ENCODE measurements around the gene HORMAD2.
"Not testable (repeated sequence)": the region's sequence is repeated elsewhere in the genome, so short reads cannot be mapped to it uniquely, and the experiment has no call there.

Gene HORMAD2

GRCh38 chr22:30211124-30211820 lies 131.0 kb downstream of the HORMAD2 start:
- DNase-seq: no peak

- peak in 1 of 5 experiments; percentile 39 for DNase-seq
Observed at GRCh38 chr22:30212363-30212995, 132.2 kb downstream of the HORMAD2 start.

GRCh38 chr22:30212996-30213441 lies 132.8 kb downstream of the HORMAD2 start:
- DNase-seq: no peak

GRCh38 chr22:30214703-30215407 lies 134.6 kb downstream of the HORMAD2 start:
- no peak for DNase-seq

GRCh38 chr22:30216272-30216671 lies 136.0 kb downstream of the HORMAD2 start:
- not testable (repeated sequence) for DNase-seq

- DNase-seq: no peak
Observed at GRCh38 chr22:30216710-30217109, 136.4 kb downstream of the HORMAD2 start.

- no peak for DNase-seq
Observed at GRCh38 chr22:30217698-30218560, 137.7 kb downstream of the HORMAD2 start.

GRCh38 chr22:30219049-30219654 lies 138.9 kb downstream of the HORMAD2 start:
- no peak for DNase-seq

GRCh38 chr22:30219668-30220278 lies 139.5 kb downstream of the HORMAD2 start:
- no peak for DNase-seq

GRCh38 chr22:30220338-30221012 lies 140.2 kb downstream of the HORMAD2 start:
- no peak for DNase-seq

GRCh38 chr22:30221121-30221992 lies 141.1 kb downstream of the HORMAD2 start:
- peak in 3 of 5 experiments; percentile 24 to 87 (median 75) for DNase-seq

GRCh38 chr22:30222321-30222720 lies 142.1 kb downstream of the HORMAD2 start:
- no peak for DNase-seq

GRCh38 chr22:30223303-30223702 lies 143.0 kb downstream of the HORMAD2 start:
- no peak for DNase-seq

- no peak for DNase-seq
Observed at GRCh38 chr22:30224161-30224857, 144.0 kb downstream of the HORMAD2 start.

GRCh38 chr22:30225220-30225927 lies 145.1 kb downstream of the HORMAD2 start:
- DNase-seq: no peak

- DNase-seq: no peak
Observed at GRCh38 chr22:30226192-30226832, 146.0 kb downstream of the HORMAD2 start.

Measured in T-helper 2 cell (primary cell).